A673 (cell line): ENCODE data around the gene SGMS1. TPM values are rescaled to one million over a fixed set of nuclear protein-coding genes. Genes with fewer than 3 reads are reported as not detected.

ENCODE experiments used
- BruUV-seq: library from RNA; stranded (reverse); fragments of 400-500 nt; replicated peaks from 2 replicates; lab custom pipeline; 2021; lab: Mats Ljungman, UMichigan
- CTCF ChIA-PET: fragments of 300-600 bp; sonication (Branson Sonifier 250); formaldehyde crosslinking; loops from one replicate; lab custom pipeline; 2022; ENCODE audit warnings: antibody characterized with exemption; lab: Charles Lee
- POLR2A ChIA-PET: fragments of 300-600 bp; sonication (Branson Sonifier 250); formaldehyde crosslinking; loops from one replicate; lab custom pipeline; 2022; ENCODE audit warnings: antibody characterized with exemption; ENCODE audit not compliant: low non-redundant PET; lab: Charles Lee
- DNase-seq: peaks from one replicate; pipeline ENCODE4 v3.0.0-alpha.2; 2015; ENCODE audit warnings: low spot score
- H3K27ac ChIP-seq: fragments of 200-600 bp; sonication (generic); 2 replicates; pipeline ENCODE4 v1.5.1; 2016; ENCODE audit warnings: mixed run types, low read depth, mild to moderate bottlenecking, mixed read lengths, antibody characterized with exemption, low read length; ENCODE audit not compliant: poor library complexity, severe bottlenecking
- H3K27me3 ChIP-seq: fragments of 200-600 bp; sonication (generic); replicated peaks from 2 replicates; pipeline ENCODE4 v1.6.1; 2017; ENCODE audit warnings: mixed run types, low read depth, mild to moderate bottlenecking, mixed read lengths, antibody characterized with exemption, low read length; ENCODE audit not compliant: insufficient read depth, poor library complexity
- H3K36me3 ChIP-seq: fragments of 200-600 bp; sonication (generic); 2 replicates; pipeline ENCODE4 v1.6.1; 2016; ENCODE audit warnings: mixed run types, mild to moderate bottlenecking, mixed read lengths, antibody characterized with exemption, low read length; ENCODE audit not compliant: insufficient read depth, poor library complexity, severe bottlenecking
- H3K4me1 ChIP-seq: fragments of 200-600 bp; sonication (generic); 2 replicates; pipeline ENCODE4 v1.6.1; 2017; ENCODE audit warnings: mixed run types, mild to moderate bottlenecking, mixed read lengths, antibody characterized with exemption, low read length; ENCODE audit not compliant: insufficient read depth, poor library complexity, severe bottlenecking
- H3K4me3 ChIP-seq: fragments of 200-600 bp; sonication (generic); 2 replicates; pipeline ENCODE4 v1.5.1; 2016; ENCODE audit warnings: low read depth, mixed run types, mild to moderate bottlenecking, mixed read lengths, low read length; ENCODE audit not compliant: poor library complexity, severe bottlenecking
- H3K9me3 ChIP-seq: fragments of 200-600 bp; sonication (generic); 2 replicates; pipeline ENCODE4 v1.6.1; 2016; ENCODE audit warnings: mixed run types, low read depth, mild to moderate bottlenecking, mixed read lengths, antibody characterized with exemption, low read length; ENCODE audit not compliant: poor library complexity, severe bottlenecking
- CTCF ChIP-seq: fragments of 300-800, 200-600 bp; sonication (generic); conservative IDR thresholded peaks from 2 replicates; pipeline ENCODE4 v1.5.1; 2017; ENCODE audit warnings: low read depth, mild to moderate bottlenecking, antibody characterized with exemption, low read length, moderate library complexity, mixed read lengths
- EZH2 ChIP-seq: fragments of 200-600 bp; sonication (generic); IDR thresholded peaks from 2 replicates; pipeline ENCODE4 v1.6.1; 2017; ENCODE audit warnings: borderline replicate concordance, low read depth, mild to moderate bottlenecking, mixed read lengths, antibody characterized with exemption, low read length; ENCODE audit not compliant: poor library complexity, severe bottlenecking
- intact Hi-C: fragments of 100-400 bp; cut with micrococcal nuclease; formaldehyde crosslinking; loops from one replicate; pipeline ENCODE4 v1.10.0; 2022; ENCODE audit not compliant: unreplicated experiment
- total RNA-seq: library from RNA; stranded (reverse); gene quantifications from 2 replicates; pipeline ENCODE4 v1.2.3, GENCODE V29; 2021

Gene SGMS1
- total RNA-seq, 1 experiment from 2014 or later, result 13.0 TPM

GRCh38 chr10:50437248-50437647, 186.5 kb downstream of the SGMS1 start:
- TF ChIP-seq EZH2 (no peak), CTCF (no peak)
- Histone ChIP-seq H3K9me3 (no peaks in the 10 kb centered on the region), H3K27me3 (no peaks in the 10 kb centered on the region), H3K36me3 (no peaks in the 10 kb centered on the region), H3K4me3 (no peak overlapping the region), H3K4me1 (peaks cover 4% of the 10 kb centered on the region), H3K27ac (no peak overlapping the region)
- no peak for DNase-seq
- BruUV-seq, result no TSS peak
- ChIA-PET POLR2A (no interaction called here), CTCF (no interaction called here)
- intact Hi-C loops, result no loop called here

GRCh38 chr10:50436805-50437204, 187.0 kb downstream of the SGMS1 start:
- no peak for DNase-seq
- Histone ChIP-seq H3K27me3 (no peaks in the 10 kb centered on the region), H3K36me3 (no peaks in the 10 kb centered on the region), H3K27ac (no peak overlapping the region), H3K4me3 (no peak overlapping the region), H3K4me1 (peaks cover 9% of the 10 kb centered on the region), H3K9me3 (no peaks in the 10 kb centered on the region)
- CTCF ChIA-PET, result no interaction called here
- POLR2A ChIA-PET, result no interaction called here
- intact Hi-C loops, result no loop called here
- no TSS peak for BruUV-seq
- no peak for TF ChIP-seq CTCF
- TF ChIP-seq EZH2, result no peak

GRCh38 chr10:50432211-50433009, 191.3 kb downstream of the SGMS1 start:
- Histone ChIP-seq H3K27me3 (no peaks in the 10 kb centered on the region), H3K4me3 (no peak overlapping the region), H3K9me3 (no peaks in the 10 kb centered on the region), H3K4me1 (peaks cover 22% of the 10 kb centered on the region), H3K27ac (no peak overlapping the region), H3K36me3 (no peaks in the 10 kb centered on the region)
- peak; percentile 7 for DNase-seq
- CTCF ChIA-PET, result no interaction called here
- intact Hi-C loops, result no loop called here
- TF ChIP-seq CTCF (no peak), EZH2 (no peak)
- POLR2A ChIA-PET, result no interaction called here
- no TSS peak for BruUV-seq
